BLaER1 (cell line): Measurements from ENCODE around the gene CRYGD.
"Not testable (repeated sequence)": the region's sequence is repeated elsewhere in the genome, so short reads cannot be mapped to it uniquely, and the experiment has no call there.

Experiments
- H3K27ac ChIP-seq: shearing (Covaris generic); formaldehyde crosslinking; 2 replicates; pipeline ENCODE4 v1.8.1; 2022
- H3K27me3 ChIP-seq: shearing (Covaris generic); formaldehyde crosslinking; 2 replicates; pipeline ENCODE4 v1.8.1; 2022
- H3K36me3 ChIP-seq: shearing (Covaris generic); formaldehyde crosslinking; 2 replicates; pipeline ENCODE4 v1.8.1; 2022
- H3K4me1 ChIP-seq: shearing (Covaris generic); formaldehyde crosslinking; 2 replicates; pipeline ENCODE4 v1.8.1; 2022
- H3K4me2 ChIP-seq: shearing (Covaris generic); formaldehyde crosslinking; 2 replicates; pipeline ENCODE4 v1.8.1; 2022
- H3K4me3 ChIP-seq: shearing (Covaris generic); formaldehyde crosslinking; 2 replicates; pipeline ENCODE4 v1.8.1; 2022
- H3K9ac ChIP-seq: shearing (Covaris generic); formaldehyde crosslinking; 2 replicates; pipeline ENCODE4 v1.8.1; 2022
- H3K9me3 ChIP-seq: shearing (Covaris generic); formaldehyde crosslinking; 2 replicates; pipeline ENCODE4 v1.8.1; 2022
- H4K20me1 ChIP-seq: shearing (Covaris generic); formaldehyde crosslinking; 2 replicates; pipeline ENCODE4 v1.8.1; 2022
- Cebpa-rat ChIP-seq: shearing (Covaris generic); IDR thresholded peaks from 2 replicates; pipeline ENCODE4 v1.8.1; 2022

The CRYGD gene

DNA sequence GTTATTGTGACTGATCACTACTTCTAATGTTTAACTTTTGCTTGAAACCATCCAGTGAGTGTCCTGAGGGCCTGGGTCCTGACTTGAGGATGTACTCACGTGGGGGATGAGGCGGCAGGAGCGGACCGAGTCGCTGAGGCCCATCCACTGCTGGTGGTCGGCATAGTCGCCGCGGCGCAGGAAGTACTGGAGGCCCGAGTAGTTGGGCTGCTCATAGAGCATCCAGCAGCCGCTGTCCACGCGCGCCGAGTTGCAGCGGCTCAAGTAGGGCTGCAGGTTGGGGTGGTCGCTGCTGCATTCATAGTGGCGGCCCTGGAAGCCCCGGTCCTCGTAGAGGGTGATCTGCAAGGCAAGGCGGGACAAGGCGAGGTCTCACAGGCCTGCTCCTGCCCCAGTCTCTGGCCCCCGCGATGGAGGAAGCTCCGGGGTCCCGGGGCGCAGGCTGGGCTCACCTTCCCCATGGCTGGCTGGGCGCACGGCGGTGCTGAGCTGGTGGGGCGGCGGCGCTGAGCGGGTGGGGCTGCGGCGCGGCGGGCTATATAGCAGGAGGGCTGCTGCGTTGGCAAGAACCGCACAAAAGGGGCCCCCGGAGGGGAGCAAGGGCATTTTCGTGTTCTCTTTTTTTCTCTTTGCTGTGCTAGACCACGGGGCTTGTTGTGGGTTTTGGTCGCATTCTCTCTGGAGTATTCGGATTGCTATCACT is at the start of gene CRYGD:
CRYGD (minus strand) TSS at position 512 of the 703 bp plus-strand sequence; CDS start at position 461, 51 bp downstream.
- H4K20me1 ChIP-seq, H3K4me3 ChIP-seq, H3K9ac ChIP-seq, H3K27me3 ChIP-seq, H3K9me3 ChIP-seq, H3K27ac ChIP-seq, H3K4me1 ChIP-seq, H3K36me3 ChIP-seq, H3K4me2 ChIP-seq: not testable (repeated sequence)

DNA sequence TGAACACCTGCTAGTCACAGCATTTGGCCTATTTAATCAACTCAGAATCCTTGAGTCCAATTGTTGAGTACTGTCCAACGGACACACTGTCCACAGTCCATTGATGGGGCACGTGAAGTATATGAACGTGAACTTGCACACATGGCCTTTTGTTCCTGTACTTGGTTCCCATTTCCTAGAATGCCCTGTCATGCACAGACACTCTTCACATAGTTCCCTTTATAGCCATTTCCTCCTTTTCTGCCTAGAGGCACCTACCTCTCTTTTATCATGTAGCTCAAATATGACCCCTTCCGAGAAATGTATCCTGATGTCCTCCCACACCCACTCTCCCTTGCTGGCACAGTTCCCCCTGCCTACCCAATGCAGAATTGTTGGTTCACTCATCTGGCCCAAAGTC is 47.8 kb upstream of the CRYGD start:
- no peaks in the 10 kb centered on the region for H4K20me1 ChIP-seq
- no peak for TF ChIP-seq Cebpa-rat
- no peaks in the 10 kb centered on the region for H3K9me3 ChIP-seq
- H3K4me2 ChIP-seq, result no peak overlapping the region
- no peaks in the 10 kb centered on the region for H3K27me3 ChIP-seq
- no peaks in the 10 kb centered on the region for H3K36me3 ChIP-seq
- H3K4me3 ChIP-seq, result no peak overlapping the region
- H3K4me1 ChIP-seq, result no peaks in the 10 kb centered on the region
- H3K9ac ChIP-seq, result no peak overlapping the region
- no peak overlapping the region for H3K27ac ChIP-seq

- TF ChIP-seq Cebpa-rat, result no peak
- no peak overlapping the region for H3K27ac ChIP-seq
- H3K4me3 ChIP-seq, result no peak overlapping the region
- no peak overlapping the region for H3K9ac ChIP-seq
- H3K27me3 ChIP-seq, result no peaks in the 10 kb centered on the region
- no peaks in the 10 kb centered on the region for H3K4me1 ChIP-seq
- H3K4me2 ChIP-seq, result no peak overlapping the region
- no peaks in the 10 kb centered on the region for H4K20me1 ChIP-seq
- H3K9me3 ChIP-seq, result no peaks in the 10 kb centered on the region
- no peaks in the 10 kb centered on the region for H3K36me3 ChIP-seq
Observed at GRCh38 chr2:208164951-208165755, 40.8 kb upstream of the CRYGD start.

- no peaks in the 10 kb centered on the region for H3K9me3 ChIP-seq
- H3K36me3 ChIP-seq, result no peaks in the 10 kb centered on the region
- H3K4me1 ChIP-seq, result no peaks in the 10 kb centered on the region
- H3K27me3 ChIP-seq, result no peaks in the 10 kb centered on the region
- no peak for TF ChIP-seq Cebpa-rat
- H3K9ac ChIP-seq, result no peak within 1 kb of the TSS
- H3K4me3 ChIP-seq, result no peak within 1 kb of the TSS
- no peaks in the 10 kb centered on the region for H4K20me1 ChIP-seq
- H3K27ac ChIP-seq, result no peak within 1 kb of the TSS
- H3K4me2 ChIP-seq, result no peak within 1 kb of the TSS
Observed at GRCh38 chr2:208163489-208163888, 39.2 kb upstream of the CRYGD start, which contains the start of gene CRYGA. Gene CRYGA, minus strand, starts transcription at chr2:208163589. Its CDS starts 33 bp downstream, at chr2:208163556.

- Histone ChIP-seq H3K4me2 (no peak overlapping the region), H3K9ac (no peak overlapping the region), H3K4me1 (no peaks in the 10 kb centered on the region), H3K36me3 (no peaks in the 10 kb centered on the region), H3K27ac (no peak overlapping the region), H3K4me3 (no peak overlapping the region), H3K27me3 (no peaks in the 10 kb centered on the region), H4K20me1 (no peaks in the 10 kb centered on the region), H3K9me3 (peaks cover 6% of the 10 kb centered on the region)
- TF ChIP-seq Cebpa-rat, result no peak
Observed at GRCh38 chr2:208156439-208156838, 32.1 kb upstream of the CRYGD start.

DNA sequence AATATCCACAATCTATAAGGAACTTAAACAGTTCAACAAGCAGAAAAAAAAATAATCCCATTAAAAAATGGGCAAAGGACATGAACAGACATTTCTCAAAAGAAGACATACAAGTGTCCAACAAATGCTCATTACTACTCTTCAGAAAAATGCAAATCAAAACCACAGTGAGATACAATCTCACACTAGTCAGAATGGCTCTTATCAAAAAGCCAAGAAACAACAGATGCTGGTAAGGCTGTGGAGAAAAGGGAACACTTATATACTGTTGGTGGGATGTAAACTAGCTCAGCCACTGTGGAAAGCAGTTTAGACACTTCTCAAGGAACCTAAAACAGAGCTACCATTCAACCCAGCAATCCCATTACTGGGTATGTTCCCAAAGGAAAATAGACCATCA is 28.8 kb upstream of the CRYGD start:
- Histone ChIP-seq H4K20me1 (no peaks in the 10 kb centered on the region), H3K9ac (no peak overlapping the region), H3K4me2 (no peak overlapping the region), H3K27ac (no peak overlapping the region), H3K36me3 (no peaks in the 10 kb centered on the region), H3K27me3 (no peaks in the 10 kb centered on the region), H3K4me3 (no peak overlapping the region), H3K9me3 (peaks cover 13% of the 10 kb centered on the region), H3K4me1 (no peaks in the 10 kb centered on the region)
- no peak for TF ChIP-seq Cebpa-rat

DNA sequence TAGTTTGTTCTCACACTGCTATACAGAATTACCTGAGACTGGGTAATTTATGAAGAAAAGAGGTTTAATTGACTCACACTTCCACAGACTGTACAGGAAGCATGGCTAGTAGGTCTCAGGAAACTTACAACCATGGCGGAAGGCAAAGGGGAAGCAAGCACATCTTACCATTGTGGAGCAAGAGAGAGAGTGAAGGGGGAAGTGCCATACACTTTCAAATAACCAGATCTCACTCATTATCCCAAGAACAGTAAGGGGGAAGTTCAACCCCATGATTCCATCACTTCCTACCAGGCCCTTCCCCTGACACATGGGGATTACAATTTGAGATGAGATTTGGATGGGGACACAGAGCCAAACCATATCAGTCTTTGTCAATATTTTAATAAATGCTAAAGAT is 26.6 kb upstream of the CRYGD start:
- H3K9ac ChIP-seq, result no peak overlapping the region
- H3K27ac ChIP-seq, result no peak overlapping the region
- no peak overlapping the region for H3K4me2 ChIP-seq
- H3K36me3 ChIP-seq, result no peaks in the 10 kb centered on the region
- no peak overlapping the region for H3K4me3 ChIP-seq
- no peaks in the 10 kb centered on the region for H3K4me1 ChIP-seq
- TF ChIP-seq Cebpa-rat, result no peak
- no peaks in the 10 kb centered on the region for H3K27me3 ChIP-seq
- H3K9me3 ChIP-seq, result peaks cover 13% of the 10 kb centered on the region
- H4K20me1 ChIP-seq, result no peaks in the 10 kb centered on the region

DNA sequence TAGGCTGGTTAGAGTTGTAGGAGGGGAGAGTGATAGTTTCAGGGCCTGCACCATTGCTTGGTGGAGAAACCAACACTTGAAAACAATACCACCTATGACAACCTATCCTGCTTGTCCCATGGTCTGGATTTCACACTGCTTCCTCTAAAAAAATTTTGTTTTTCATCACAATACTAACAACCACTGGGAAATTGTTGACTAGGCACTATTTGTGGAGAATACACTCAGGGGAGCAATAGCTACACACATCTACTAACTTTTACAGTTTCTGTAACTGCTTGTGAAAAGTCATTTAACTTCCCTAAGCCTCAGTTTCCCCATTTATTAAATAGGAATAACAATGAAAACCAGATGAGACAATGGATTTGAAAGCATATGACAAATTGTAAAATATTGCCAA is 25.8 kb upstream of the CRYGD start:
- no peaks in the 10 kb centered on the region for H3K27me3 ChIP-seq
- no peaks in the 10 kb centered on the region for H3K36me3 ChIP-seq
- no peak for TF ChIP-seq Cebpa-rat
- H3K9ac ChIP-seq, result no peak overlapping the region
- no peak overlapping the region for H3K4me2 ChIP-seq
- no peak overlapping the region for H3K4me3 ChIP-seq
- H3K27ac ChIP-seq, result no peak overlapping the region
- no peaks in the 10 kb centered on the region for H3K4me1 ChIP-seq
- peaks cover 13% of the 10 kb centered on the region for H3K9me3 ChIP-seq
- no peaks in the 10 kb centered on the region for H4K20me1 ChIP-seq

DNA sequence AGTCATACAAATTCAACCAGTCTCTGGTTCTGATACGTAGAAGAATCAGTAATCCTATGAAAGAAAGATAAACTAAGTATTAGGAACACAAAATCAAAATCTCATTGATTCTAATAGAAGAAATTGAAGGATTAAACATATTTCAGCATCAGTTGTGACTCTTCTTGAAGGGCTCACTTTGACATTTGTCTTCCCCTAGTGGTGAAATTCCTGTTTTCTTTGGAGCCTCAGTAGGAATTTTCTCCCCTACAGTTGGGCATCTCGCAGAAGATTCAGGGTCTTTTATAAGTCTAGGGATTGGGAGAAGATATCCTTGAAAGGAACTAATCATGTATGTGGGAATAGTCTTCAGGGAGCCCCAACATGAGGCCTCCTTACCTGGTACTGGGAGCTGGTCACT is 24.5 kb upstream of the CRYGD start:
- Histone ChIP-seq H3K9ac (no peak overlapping the region), H3K9me3 (peaks cover 13% of the 10 kb centered on the region), H3K27me3 (no peaks in the 10 kb centered on the region), H3K27ac (no peak overlapping the region), H3K4me1 (no peaks in the 10 kb centered on the region), H3K4me2 (no peak overlapping the region), H3K36me3 (no peaks in the 10 kb centered on the region), H4K20me1 (no peaks in the 10 kb centered on the region), H3K4me3 (no peak overlapping the region)
- TF ChIP-seq Cebpa-rat, result no peak

DNA sequence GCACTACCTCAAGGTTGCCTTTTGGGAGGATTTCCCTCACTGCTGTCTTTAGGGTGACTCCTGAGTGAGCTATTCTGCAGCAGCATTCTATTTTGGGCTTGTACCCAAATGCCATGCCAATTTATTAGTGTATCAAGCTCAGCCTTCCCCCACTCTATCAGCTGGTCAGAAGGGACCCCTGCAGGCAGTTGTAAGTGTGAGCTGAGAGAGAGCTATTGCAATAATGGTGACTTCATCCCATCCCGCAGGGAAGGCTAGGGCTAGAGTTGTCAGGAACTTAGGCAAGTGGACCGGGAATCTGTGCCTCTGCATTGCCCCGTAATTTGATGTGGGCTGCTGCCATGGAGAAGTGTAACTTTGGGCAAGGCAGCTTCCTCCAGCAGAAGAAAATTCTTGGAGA is 23.4 kb upstream of the CRYGD start:
- Histone ChIP-seq H3K4me1 (no peaks in the 10 kb centered on the region), H3K36me3 (no peaks in the 10 kb centered on the region), H3K27me3 (no peaks in the 10 kb centered on the region), H3K27ac (no peak overlapping the region), H3K9ac (no peak overlapping the region), H3K4me3 (no peak overlapping the region), H3K9me3 (peaks cover 13% of the 10 kb centered on the region), H4K20me1 (no peaks in the 10 kb centered on the region), H3K4me2 (no peak overlapping the region)
- no peak for TF ChIP-seq Cebpa-rat
